Heart right ventricle (tissue), 16 donors: ENCODE data around the gene TIAM1. TPM values are rescaled to one million over a fixed set of nuclear protein-coding genes. Genes with fewer than 3 reads are reported as not detected.

Source experiments
- ATAC-seq, 8 donors: fragments of 200-7000 bp; cut with Tn5 transposase; one replicate each; pipeline ENCODE4 v1.9.1; 2020; ENCODE audit warnings: mild to moderate bottlenecking in 8 of 8, moderate library complexity in 8 of 8, moderate number of reproducible peaks in 1 of 8
- DNase-seq, 2 donors: peaks; one replicate each; pipeline ENCODE4 v3.0.0-alpha.2; 2020
- H3K27ac ChIP-seq, 10 donors: fragments of 200-600 bp; sonication (generic) in 2 of 10; one replicate each; pipeline versions ENCODE4 v1.5.0 to v1.8.0; 2020 to 2022; ENCODE audit warnings: mild to moderate bottlenecking in 3 of 10
- H3K27me3 ChIP-seq, 7 donors: fragments of 200-600 bp; one replicate each; pipeline ENCODE4 v1.8.0; 2021 to 2022; ENCODE audit warnings: mild to moderate bottlenecking in 2 of 7
- H3K36me3 ChIP-seq, 9 donors: fragments of 200-600 bp; sonication (generic) in 1 of 9; one replicate each; pipeline versions ENCODE4 v1.5.0 to v1.8.0; 2020 to 2022; ENCODE audit warnings: mild to moderate bottlenecking in 2 of 9
- H3K4me1 ChIP-seq, 9 donors: fragments of 200-600 bp; sonication (generic) in 1 of 9; one replicate each; pipeline versions ENCODE4 v1.5.0 to v1.8.0; 2020 to 2022; ENCODE audit warnings: mild to moderate bottlenecking in 4 of 9
- H3K4me3 ChIP-seq, 10 donors: fragments of 200-600 bp; sonication (generic) in 2 of 10; one replicate each; pipeline versions ENCODE4 v1.5.0 to v1.8.0; 2020 to 2022; ENCODE audit warnings: mild to moderate bottlenecking in 7 of 10, moderate library complexity in 2 of 10
- H3K9me3 ChIP-seq, 11 donors: fragments of 200-600 bp in 10 of 11; sonication (generic) in 2 of 11; one replicate each; pipeline versions ENCODE4 v1.5.0 to v1.8.0; 2013 to 2022; ENCODE audit warnings: mild to moderate bottlenecking in 2 of 11, control low read depth in 1 of 11, moderate library complexity in 1 of 11
- WGBS, 2 donors: extraction: QIAGEN DNeasy Blood & Tissue Kit; methylation state at CpG; one replicate each; pipeline ENCODE4 v1.1.7; 2013; ENCODE audit warnings: inconsistent platforms in 1 of 2; 5-methylcytosine and 5-hydroxymethylcytosine counted together
- intact Hi-C, 10 donors: fragments of 100-400 bp; cut with DNase I; formaldehyde crosslinking; loops; one replicate each; pipeline versions ENCODE4 v1.11.1 to v1.14.2; 2022
- polyA plus RNA-seq, 2 donors: library from polyadenylated mRNA; stranded (reverse); fragments of 200-250 nt; gene quantifications; one replicate each; pipeline ENCODE4 v1.2.3, GENCODE V29; 2013
- total RNA-seq, 10 donors: library from RNA; stranded (reverse); fragmentation: NEBNext Ultra II Directional in 3 of 10; extraction: Animal tissue kit (Norgen Biotek cat#: 25700) in 3 of 10; gene quantifications; one replicate each; pipeline versions ENCODE4 v1.2.1 to v1.2.4, GENCODE V29; 2021 to 2023
- TF ChIP-seq, protein P1 (sequence below), 9 donors: fragments of 200-600 bp; sonication (generic) in 2 of 9; IDR thresholded peaks; one replicate each; pipeline versions ENCODE4 v1.5.0 to v1.8.0; 2021 to 2022; ENCODE audit warnings: antibody characterized with exemption in 9 of 9, mild to moderate bottlenecking in 5 of 9, moderate library complexity in 1 of 9
- donor health status: Arrhythmogenic right ventricular cardiomyopathy.
- donor health status: ischemic (EF 13 %, LVEDD 7.1; RV severe dilation, severe dysfunction).
- donor health status: healthy with polysubstance abuse.
- donor health status: DM: no; HTN: yes; CAD: no.
- donor health status: DM: no; HTN: no; CAD: no.
- donor health status: ischemic (EF 25% LVEDD 6.9; RV normal size, moderate dysfunction).
- donor health status: ischemic (EF 25% LVEDD 5.7; RV mildly dilated, moderate dysfunction).
- donor health status: healthy.
- donor health status: DM: yes; HTN: yes; CAD: no.
- donor health status: Ischemic cardiomyopathy.
- donor health status: ischemic (EF 35%, LVEDD 5.7; RV mildly dilated, moderate dysfunction).
- donor health status: nonischemic (EF 11% LVEDD 7.7; RV severe dilation, severe dysfunction).
- donor health status: DM: yes; HTN: yes; CAD: no.
- donor health status: PGD.
- donor health status: ischemic (EF 29% LVEDD 5.4; RV normal size, mild dysfunction).
- donor health status: nonischemic (EF 23%, LVEDD 6.1; RV moderate dilation, normal function).

The TIAM1 gene
- total and polyA plus RNA-seq, 12 donors = 0.97 to 4.5 (median 2.0) TPM

- Histone ChIP-seq H3K36me3 (no peaks in the 10 kb centered on the region), H3K27ac (peak overlapping the region in 6 of 10 donors; percentile 2 to 54 (median 36)), H3K4me3 (peak overlapping the region in 3 of 10 donors; percentile 1 to 9 (median 5)), H3K27me3 (no peaks in the 10 kb centered on the region), H3K4me1 (peaks cover 0 to 35% (median 15%) of the 10 kb centered on the region in 9 donors), H3K9me3 (no peaks in the 10 kb centered on the region)
- TF ChIP-seq, protein P1, sequence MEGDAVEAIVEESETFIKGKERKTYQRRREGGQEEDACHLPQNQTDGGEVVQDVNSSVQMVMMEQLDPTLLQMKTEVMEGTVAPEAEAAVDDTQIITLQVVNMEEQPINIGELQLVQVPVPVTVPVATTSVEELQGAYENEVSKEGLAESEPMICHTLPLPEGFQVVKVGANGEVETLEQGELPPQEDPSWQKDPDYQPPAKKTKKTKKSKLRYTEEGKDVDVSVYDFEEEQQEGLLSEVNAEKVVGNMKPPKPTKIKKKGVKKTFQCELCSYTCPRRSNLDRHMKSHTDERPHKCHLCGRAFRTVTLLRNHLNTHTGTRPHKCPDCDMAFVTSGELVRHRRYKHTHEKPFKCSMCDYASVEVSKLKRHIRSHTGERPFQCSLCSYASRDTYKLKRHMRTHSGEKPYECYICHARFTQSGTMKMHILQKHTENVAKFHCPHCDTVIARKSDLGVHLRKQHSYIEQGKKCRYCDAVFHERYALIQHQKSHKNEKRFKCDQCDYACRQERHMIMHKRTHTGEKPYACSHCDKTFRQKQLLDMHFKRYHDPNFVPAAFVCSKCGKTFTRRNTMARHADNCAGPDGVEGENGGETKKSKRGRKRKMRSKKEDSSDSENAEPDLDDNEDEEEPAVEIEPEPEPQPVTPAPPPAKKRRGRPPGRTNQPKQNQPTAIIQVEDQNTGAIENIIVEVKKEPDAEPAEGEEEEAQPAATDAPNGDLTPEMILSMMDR (IDR thresholded peaks at IDR 0.05) = no peak
- ATAC-seq = peak; percentile 70 to 90 (median 86)
- WGBS, 2 donors = 18 to 19% methylated on average over 25 of the region's 25 CpGs
- intact Hi-C loops = loop anchor here in 1 of 10 donors (5.0 kb wide), 1 partner anchor 72 kb away; no protein-coding TSS in a partner anchor
- peak; percentile 29 to 41 for DNase-seq
These were observed 170.0 kb downstream of the TIAM1 start for GRCh38 chr21:31173881-31174555.

DNA sequence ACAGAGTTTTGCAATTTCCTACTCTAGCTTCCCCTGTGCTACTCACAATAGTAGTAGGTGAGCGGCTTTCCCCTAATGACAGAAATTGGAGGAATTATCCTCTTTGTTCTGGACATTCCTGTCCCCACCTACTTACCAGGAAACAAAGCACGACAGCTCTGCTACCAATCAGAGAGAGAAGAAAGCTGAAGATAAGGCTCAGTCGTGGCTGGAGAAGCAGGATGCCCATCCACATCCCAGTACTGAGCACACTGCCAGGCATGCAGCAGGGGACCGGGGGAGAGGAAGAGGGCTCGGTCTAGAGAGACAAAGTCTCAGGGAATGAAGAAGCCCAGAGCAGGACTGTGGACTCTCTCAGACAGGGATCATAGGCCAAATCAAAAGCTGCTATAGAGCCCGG lies 171.7 kb downstream of the TIAM1 start:
- ATAC-seq (no peak), DNase-seq (no peak)
- Histone ChIP-seq H3K9me3 (no peaks in the 10 kb centered on the region), H3K36me3 (no peaks in the 10 kb centered on the region), H3K4me3 (no peak overlapping the region), H3K27me3 (no peaks in the 10 kb centered on the region), H3K4me1 (peaks cover 0 to 35% (median 15%) of the 10 kb centered on the region in 9 donors), H3K27ac (no peak overlapping the region)
- intact Hi-C loops = loop anchor here in 1 of 10 donors (5.0 kb wide), 1 partner anchor 70 kb away; no protein-coding TSS in a partner anchor
- TF ChIP-seq, protein P1 (IDR thresholded peaks at IDR 0.05) = no peak
- WGBS, 2 donors = 55 to 57% methylated on average over 6 of the region's 6 CpGs

DNA sequence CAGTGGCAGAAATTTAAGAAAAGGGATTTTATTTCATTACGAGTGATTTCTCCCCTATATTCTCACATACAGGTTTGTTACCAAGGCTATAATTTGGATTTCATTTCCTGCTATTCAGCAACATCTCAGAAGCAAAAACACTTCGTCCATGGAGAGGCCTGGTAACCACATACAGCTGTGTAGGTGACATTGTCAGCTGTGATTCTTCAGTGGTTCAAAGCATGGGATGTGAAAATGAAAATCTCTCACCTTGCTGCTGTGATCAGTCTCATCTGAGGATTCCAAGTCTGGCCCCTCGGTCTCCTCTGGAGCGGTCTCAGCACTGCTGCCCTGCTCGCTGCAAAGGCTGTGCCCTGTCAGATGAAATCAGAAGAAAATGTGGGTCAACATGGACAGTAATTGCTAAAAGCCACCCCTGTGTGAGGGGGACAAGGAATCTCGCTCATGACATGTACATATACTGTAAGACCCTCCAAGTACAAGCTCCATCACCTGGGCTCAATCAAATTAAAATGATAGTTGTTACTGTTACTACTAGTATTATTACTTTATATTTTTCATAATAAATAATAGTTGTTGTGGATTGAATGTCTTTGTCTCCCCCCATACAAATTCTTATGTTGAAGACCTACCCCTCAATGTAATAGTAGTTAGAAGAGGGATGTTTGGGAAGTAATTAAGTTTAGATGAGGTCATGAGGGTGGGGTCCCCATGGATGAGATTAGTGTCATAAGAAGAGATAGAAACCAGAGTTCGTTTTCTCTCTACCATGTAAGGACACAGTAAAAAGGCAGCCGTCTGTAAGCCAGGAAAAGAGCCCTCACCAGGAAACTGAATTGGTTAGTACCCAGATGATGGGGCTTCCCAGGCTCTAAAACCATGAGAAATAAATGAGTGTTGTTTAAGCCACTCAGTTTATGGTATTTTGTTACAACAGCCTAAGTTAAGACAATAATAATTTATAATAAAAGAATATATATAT lies 179.1 kb downstream of the TIAM1 start:
- DNase-seq = no peak
- TF ChIP-seq, protein P1 (IDR thresholded peaks at IDR 0.05) = no peak
- Histone ChIP-seq H3K4me1 (peaks cover 0 to 9% (median 0%) of the 10 kb centered on the region in 9 donors), H3K27me3 (peaks cover 0 to 13% (median 6%) of the 10 kb centered on the region in 7 donors), H3K36me3 (no peaks in the 10 kb centered on the region), H3K9me3 (no peaks in the 10 kb centered on the region), H3K4me3 (no peak overlapping the region), H3K27ac (no peak overlapping the region)
- ATAC-seq = no peak
- intact Hi-C loops = no loop called here
- WGBS, 2 donors = 85 to 86% methylated on average over 8 of the region's 8 CpGs

DNA sequence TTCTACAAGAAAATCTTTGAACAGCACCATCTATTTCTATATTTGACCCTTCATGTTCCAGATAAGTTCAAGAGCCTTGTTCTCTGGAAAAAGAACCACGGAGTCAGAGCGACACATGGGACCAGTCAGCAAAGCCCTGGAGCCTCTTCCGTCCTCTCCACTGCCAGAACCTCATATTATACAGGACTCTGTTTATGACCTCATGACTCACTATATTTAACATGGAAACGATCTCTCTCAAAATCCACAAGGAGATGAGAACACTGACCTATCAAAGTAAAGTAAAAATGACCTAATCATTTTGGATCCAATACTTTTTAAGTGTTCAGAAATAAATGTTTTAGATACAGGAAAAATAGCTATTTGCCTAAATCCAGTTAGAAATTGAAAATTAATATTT lies 181.2 kb downstream of the TIAM1 start:
- intact Hi-C loops = no loop called here
- Histone ChIP-seq H3K36me3 (no peaks in the 10 kb centered on the region), H3K27ac (no peak overlapping the region), H3K27me3 (peaks cover 0 to 24% (median 7%) of the 10 kb centered on the region in 7 donors), H3K9me3 (no peaks in the 10 kb centered on the region), H3K4me1 (peaks cover 0 to 20% (median 0%) of the 10 kb centered on the region in 9 donors), H3K4me3 (no peak overlapping the region)
- ATAC-seq (peak in 1 of 8 donors; percentile 38), DNase-seq (no peak)
- TF ChIP-seq, protein P1 (IDR thresholded peaks at IDR 0.05) = no peak
- 39 to 43% methylated on average over 4 of the region's 4 CpGs for WGBS, 2 donors
